Stimulated activated CD4-positive, alpha-beta T cell treated with anti-CD3 and anti-CD28 coated beads, Interleukin-12 subunit alpha, Interleukin-12 subunit beta, amount 100 ng/mL, for 4 hours (primary cell): Measurements from ENCODE around the gene ADARB1.

ENCODE experiments used
- DNase-seq: peaks from one replicate; pipeline ENCODE4 v3.0.0-alpha.2; 2020

ADARB1 gene

DNA sequence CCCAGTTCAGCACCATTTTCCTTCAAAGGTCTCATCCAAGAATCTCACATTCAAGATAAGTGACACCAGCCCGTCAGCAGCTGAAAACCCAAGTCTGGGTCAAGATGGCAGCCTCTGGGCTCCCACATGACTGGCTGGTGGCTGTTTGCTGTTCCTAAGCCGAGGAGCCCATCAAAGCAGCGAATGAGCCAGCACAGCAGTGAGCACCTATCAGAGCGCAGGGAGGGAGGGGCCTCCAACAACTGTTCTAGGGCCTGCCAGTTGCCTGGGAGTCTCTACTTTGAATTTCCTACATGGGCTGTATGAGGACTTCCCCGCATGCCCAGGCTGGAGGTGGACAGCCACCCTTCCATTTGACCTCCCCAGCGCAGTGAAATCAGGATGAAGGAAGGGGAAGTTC is 102.7 kb downstream of the ADARB1 start:
- DNase-seq: no peak

GRCh38 chr21:45178070-45178608 is 103.8 kb downstream of the ADARB1 start:
- no peak for DNase-seq

- no peak for DNase-seq
Observed at GRCh38 chr21:45178971-45179370, 104.6 kb downstream of the ADARB1 start.

GRCh38 chr21:45179568-45180245 is 105.3 kb downstream of the ADARB1 start:
- no peak for DNase-seq

DNA sequence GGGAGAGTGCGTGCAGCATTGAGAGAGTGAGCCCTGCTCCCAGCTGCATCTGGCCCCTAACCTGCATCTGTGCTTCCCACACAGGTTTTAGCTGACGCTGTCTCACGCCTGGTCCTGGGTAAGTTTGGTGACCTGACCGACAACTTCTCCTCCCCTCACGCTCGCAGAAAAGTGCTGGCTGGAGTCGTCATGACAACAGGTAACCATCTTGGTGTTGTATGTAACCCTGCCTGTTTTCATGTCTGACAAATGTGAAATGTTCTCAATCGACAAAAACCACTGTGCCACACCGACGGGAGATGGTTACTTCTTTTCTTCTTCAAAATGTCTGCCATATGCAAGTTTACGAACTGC is 105.8 kb downstream of the ADARB1 start:
- no peak for DNase-seq

- DNase-seq: no peak
Observed at GRCh38 chr21:45182958-45183357, 108.6 kb downstream of the ADARB1 start.

DNA sequence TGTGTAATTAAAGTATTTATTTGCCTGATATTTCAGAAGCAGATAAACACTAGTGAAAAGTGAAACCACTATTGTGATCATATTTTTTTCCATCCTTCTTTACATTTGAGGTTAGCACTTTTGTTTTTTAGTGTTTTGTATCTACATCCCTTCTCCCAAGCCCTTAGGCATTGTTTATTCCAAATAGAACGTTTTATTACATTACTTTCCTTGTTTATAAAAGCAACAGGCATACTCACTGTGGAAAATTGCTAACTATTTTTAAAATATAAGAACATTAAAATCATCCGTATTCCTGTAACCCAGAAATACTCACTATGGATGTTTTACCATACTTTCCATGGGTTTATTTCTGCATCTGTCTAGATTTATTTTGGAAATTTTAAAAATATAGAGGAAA is 109.5 kb downstream of the ADARB1 start:
- no peak for DNase-seq

DNA sequence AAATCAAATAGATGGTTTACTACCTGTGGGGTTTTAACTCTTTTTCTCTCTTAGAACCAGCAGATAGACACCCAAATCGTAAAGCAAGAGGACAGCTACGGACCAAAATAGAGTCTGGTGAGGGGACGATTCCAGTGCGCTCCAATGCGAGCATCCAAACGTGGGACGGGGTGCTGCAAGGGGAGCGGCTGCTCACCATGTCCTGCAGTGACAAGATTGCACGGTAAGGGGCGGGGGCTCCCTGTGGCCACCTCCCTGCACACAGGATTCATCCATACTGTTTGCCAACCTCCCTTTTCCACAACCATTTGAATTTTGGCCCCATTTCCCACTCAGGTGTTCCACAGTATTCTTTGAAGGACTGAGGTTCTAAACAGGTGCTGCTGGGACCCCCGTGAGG is 110.5 kb downstream of the ADARB1 start:
- DNase-seq: no peak

GRCh38 chr21:45186709-45187108 is 112.3 kb downstream of the ADARB1 start:
- DNase-seq: no peak

DNA sequence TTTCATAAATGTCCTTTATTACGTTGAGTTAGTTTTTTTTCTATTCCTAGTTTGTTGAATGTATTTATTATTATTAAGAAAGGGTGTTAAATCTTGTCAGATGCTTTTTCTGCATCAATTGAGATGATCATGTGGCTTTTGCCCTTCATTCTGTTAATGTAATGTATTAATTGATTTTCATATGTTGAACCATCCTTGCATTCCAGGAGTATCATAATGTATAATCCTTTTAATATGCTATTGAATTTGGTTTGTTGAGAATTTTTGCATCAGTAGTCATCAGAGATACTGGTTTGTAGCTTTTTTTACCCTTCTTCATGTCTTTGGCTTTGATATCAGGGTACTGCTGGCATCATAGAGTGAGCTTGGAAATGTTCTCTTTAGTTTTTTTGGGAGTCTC is 113.3 kb downstream of the ADARB1 start:
- no peak for DNase-seq

DNA sequence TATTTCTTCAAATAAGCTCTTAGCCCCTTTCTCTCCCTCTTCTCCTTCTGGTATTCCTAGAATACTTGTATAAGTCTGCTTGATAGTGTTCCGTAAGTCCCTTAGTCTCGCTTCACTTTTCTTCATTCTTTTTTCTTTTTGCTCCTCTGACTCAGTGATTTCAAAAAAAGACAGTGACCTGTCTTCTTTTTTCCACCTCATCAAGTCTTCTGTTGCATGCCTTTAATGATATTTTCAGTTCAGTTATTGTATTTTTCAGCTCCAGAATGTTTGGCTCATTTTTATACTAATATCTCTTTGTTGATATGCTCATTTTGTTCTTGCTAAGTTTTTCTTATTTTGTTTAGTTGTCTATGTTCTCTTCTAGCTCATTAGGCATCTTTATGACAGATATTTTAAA is 115.6 kb downstream of the ADARB1 start:
- DNase-seq: no peak

DNA sequence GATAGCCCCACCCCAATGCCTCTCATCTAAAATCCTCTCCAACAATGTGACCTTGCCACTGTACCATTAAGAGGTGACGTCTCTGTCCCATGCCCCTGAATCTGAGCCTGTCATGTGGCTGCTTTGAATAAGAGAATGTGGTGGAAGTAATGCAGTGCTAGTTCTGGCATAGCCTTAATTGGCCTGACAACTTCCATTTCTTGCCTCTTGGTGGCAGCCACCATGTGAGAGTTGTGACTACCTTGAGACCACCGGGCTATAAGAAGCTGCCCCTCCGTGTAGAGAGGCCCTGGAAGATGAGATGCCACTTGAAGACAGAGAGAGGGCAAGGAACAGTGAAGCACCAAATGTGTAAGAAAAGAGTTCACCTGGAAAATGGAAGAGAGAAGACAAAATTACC is 118.0 kb downstream of the ADARB1 start:
- DNase-seq: no peak

- no peak for DNase-seq
Observed at GRCh38 chr21:45196620-45197019, 122.2 kb downstream of the ADARB1 start.

DNA sequence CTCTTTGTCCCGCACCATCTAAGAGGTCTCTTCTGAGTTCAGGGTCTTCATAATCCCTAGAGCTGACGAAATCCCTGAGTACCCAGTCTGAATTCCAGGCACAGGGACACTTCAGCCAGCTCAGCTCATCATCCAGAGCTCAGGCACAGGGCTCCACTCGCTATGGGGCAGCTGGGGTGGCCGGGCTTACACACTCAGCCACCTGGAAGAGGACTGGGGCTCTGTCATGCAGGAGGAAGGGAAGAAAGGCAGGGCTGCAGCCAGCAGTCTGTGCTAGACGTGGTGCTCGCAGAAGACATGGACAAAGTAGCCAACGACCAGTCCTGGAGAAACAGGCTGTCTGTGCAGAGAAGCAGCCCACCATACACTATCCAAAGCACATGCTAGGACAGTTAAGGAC is 124.8 kb downstream of the ADARB1 start:
- DNase-seq: no peak

GRCh38 chr21:45200031-45200430 is 125.7 kb downstream of the ADARB1 start:
- DNase-seq: no peak

- no peak for DNase-seq
Observed at GRCh38 chr21:45200581-45201296, 126.4 kb downstream of the ADARB1 start.

DNA sequence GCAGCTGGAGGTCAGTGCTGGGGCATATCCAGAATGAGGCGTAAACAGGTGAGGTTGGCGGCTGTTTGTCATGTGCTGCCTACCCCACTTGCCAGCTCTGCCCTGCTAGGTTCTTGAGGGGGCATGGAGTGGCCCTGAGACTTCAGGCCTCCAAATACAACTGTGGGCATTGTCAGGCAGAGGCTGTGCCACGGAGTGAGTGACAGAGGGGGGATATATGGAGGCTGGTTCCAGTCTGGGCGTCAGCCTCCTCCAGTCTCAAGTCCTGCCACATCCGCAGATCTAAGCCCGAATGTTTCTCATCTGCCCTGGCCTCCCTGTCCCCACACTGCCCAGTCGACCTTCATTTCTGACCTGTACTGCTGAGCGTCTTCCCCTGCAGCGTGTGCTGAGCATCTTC is 128.0 kb downstream of the ADARB1 start:
- DNase-seq: no peak

DNA sequence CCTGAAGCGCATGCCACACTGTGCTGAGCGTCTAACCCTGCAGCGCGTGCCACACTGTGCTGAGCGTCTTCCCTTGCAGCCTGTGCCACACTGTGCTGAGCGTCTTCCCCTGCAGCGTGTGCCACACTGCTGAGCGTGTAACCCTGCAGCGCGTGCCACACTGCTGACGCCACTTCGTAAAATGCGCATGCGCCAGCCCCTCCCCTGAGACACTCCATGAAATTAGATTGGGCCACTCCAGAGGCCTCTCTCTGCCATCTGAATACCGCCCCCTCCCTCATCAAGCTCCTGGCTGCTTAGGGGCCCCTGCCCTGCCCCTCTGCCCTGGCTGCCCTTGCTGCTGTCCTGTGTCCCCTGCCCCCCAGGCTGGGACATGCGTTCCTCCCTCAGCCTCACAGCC is 128.5 kb downstream of the ADARB1 start:
- no peak for DNase-seq

GRCh38 chr21:45203983-45204382 is 129.6 kb downstream of the ADARB1 start:
- DNase-seq: no peak

DNA sequence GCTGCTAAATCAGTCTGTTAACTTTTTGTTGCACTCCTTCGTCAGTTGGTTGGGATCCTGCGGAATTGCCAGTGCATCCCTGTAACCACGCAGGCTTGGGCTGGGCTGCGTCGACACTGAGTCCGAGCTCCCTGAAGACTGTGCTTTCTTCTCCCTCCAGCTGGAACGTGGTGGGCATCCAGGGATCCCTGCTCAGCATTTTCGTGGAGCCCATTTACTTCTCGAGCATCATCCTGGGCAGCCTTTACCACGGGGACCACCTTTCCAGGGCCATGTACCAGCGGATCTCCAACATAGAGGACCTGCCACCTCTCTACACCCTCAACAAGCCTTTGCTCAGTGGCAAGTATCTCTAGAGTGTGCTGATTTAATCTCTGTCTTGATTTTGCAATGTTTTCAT is 130.0 kb downstream of the ADARB1 start:
- no peak for DNase-seq

DNA sequence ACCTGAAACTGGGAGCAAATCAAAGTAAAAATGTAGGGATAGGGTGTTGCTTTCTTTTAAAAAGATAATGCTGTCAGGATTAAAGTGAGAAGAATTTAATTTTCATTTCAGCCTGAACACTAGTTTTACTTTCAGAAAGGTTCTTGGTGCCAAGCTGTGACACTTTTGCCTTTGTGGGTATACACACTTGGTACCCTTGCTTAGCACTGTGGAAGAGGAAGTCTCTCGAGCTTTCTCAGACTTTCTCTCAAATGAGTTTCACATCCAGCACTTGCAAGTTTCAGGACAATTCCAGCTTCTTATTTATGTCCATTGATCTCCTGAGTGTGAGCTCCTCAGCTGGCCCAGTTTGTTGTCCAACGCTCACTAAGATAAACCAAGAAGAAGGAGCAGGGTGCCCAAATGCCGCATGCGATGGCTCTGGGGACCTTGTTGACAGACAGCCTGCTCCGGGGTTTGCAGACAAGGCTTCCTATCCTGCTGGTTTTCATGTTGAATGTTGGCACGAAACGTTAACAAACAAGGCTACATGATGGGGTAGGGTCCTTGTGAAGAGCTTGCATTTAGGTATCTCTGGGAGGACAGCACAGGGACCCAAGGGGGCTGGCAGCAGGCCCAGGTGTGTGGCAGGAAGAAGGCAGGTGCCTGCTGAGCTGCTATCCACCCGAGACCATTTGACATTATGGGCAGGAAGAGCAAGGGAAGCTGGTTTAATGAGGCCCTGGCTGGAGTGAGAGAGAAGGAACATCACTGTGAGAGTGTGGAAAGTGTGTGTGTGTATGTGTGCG is 133.7 kb downstream of the ADARB1 start:
- DNase-seq: no peak

GRCh38 chr21:45208627-45208951 is 134.2 kb downstream of the ADARB1 start:
- no peak for DNase-seq

- no peak for DNase-seq
Observed at GRCh38 chr21:45209046-45209445, 134.7 kb downstream of the ADARB1 start.

DNA sequence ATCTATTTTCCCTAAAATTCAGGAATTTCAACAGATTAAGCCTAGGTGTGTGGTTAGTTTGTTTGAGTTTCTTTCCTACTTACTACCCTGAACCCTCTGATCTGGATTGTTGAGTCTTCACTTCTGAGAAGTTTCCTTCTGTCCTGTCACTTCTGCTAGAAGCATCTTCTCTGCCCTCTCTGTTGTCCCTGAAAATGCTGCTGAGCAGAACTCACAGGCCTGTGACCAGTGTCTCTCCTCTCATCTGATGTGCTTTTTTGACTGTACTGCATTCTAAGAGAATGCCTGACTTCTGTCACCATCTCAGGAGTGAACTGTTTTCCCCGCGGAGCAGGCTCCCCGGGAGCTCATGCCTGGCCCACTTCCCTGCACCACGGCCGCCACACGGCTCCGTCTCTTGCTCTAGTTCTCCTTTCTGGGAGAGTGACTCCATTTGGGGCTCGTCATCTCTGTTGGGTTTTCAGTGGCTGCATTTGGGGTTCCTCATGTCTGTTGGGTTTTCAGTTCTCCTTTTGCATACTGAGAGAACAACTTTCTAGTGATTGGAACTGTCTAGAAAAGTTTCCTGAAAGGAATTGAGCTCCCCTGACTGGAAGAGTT is 135.4 kb downstream of the ADARB1 start:
- no peak for DNase-seq
